Smooth muscle cell (in vitro differentiated cells): Measurements from ENCODE around the gene SSRP1. TPM values are rescaled to one million over a fixed set of nuclear protein-coding genes. Genes with fewer than 3 reads are reported as not detected.

Experiments used
- DNase-seq: peaks from one replicate; lab custom pipeline; 2025; ENCODE audit not compliant: unreplicated experiment; lab: John Stamatoyannopoulos, UW
- H2AFZ ChIP-seq: fragments of 200-600 bp; sonication (generic); 2 replicates; pipeline ENCODE4 v1.6.0; 2016; ENCODE audit warnings: antibody characterized with exemption, low read depth, mild to moderate bottlenecking
- H3F3A ChIP-seq: fragments of 200-600 bp; sonication (generic); 2 replicates; pipeline ENCODE4 v1.6.0; 2017; ENCODE audit warnings: antibody characterized with exemption, low read depth
- H3K27ac ChIP-seq: fragments of 200-600 bp; sonication (generic); 2 replicates; pipeline ENCODE4 v1.5.1; 2016; ENCODE audit warnings: low read depth, mild to moderate bottlenecking
- H3K27me3 ChIP-seq: fragments of 200-600 bp; sonication (generic); 2 replicates; pipeline ENCODE4 v1.6.1; 2016; ENCODE audit warnings: low read depth, mild to moderate bottlenecking
- H3K36me3 ChIP-seq: fragments of 200-600 bp; sonication (generic); 2 replicates; pipeline ENCODE4 v1.5.1; 2016; ENCODE audit warnings: low read depth
- H3K4me1 ChIP-seq: fragments of 200-600 bp; sonication (generic); 2 replicates; pipeline ENCODE4 v1.5.1; 2016; ENCODE audit warnings: low read depth
- H3K4me2 ChIP-seq: fragments of 200-600 bp; sonication (generic); 2 replicates; pipeline ENCODE4 v1.6.0; 2016; ENCODE audit warnings: mild to moderate bottlenecking
- H3K4me3 ChIP-seq: fragments of 200-600 bp; sonication (generic); 2 replicates; pipeline ENCODE4 v1.5.1; 2016; ENCODE audit warnings: mild to moderate bottlenecking
- H3K79me2 ChIP-seq: fragments of 200-600 bp; sonication (generic); 2 replicates; pipeline ENCODE4 v1.6.0; 2016; ENCODE audit warnings: low read depth, mild to moderate bottlenecking
- H3K9ac ChIP-seq: fragments of 200-600 bp; sonication (generic); 2 replicates; pipeline ENCODE4 v1.6.0; 2016; ENCODE audit warnings: low read depth
- H3K9me3 ChIP-seq: fragments of 200-600 bp; sonication (generic); replicated peaks from 2 replicates; pipeline ENCODE4 v1.5.1; 2016; ENCODE audit warnings: low read depth
- H4K20me1 ChIP-seq: fragments of 200-600 bp; sonication (generic); 2 replicates; pipeline ENCODE4 v1.6.0; 2016; ENCODE audit warnings: low read depth
- CTCF ChIP-seq: fragments of 200-600 bp; sonication (generic); IDR thresholded peaks from 2 replicates; pipeline ENCODE4 v1.5.1; 2017; ENCODE audit warnings: borderline replicate concordance, mild to moderate bottlenecking, antibody characterized with exemption; ENCODE audit not compliant: insufficient read depth, poor library complexity, severe bottlenecking
- WGBS: methylation state at CpG from one replicate; pipeline ENCODE4 v1.1.7; 2016; ENCODE audit warnings: low lambda C conversion rate; 5-methylcytosine and 5-hydroxymethylcytosine counted together
- polyA plus RNA-seq: library from polyadenylated mRNA; unstranded; fragments of >200 nt; fragmentation: Nextera tagmentation; extraction: Ambion mirVana; gene quantifications from 2 replicates; pipeline ENCODE4 v1.2.1, GENCODE V29; 2016
- total RNA-seq: library from RNA; depleted of rRNA; stranded (reverse); fragments of >200 nt; gene quantifications from 2 replicates; pipeline ENCODE4 v1.2.3, GENCODE V29; 2014

The SSRP1 gene
- total and polyA plus RNA-seq, 2 experiments from 2014 or later, result 46.0 to 57.6 TPM

- Histone ChIP-seq H3K4me3 (no peak overlapping the region), H4K20me1 (peaks cover 94% of the 10 kb centered on the region), H3K4me2 (no peak overlapping the region), H2AFZ (no peak overlapping the region), H3F3A (peaks cover 23% of the 10 kb centered on the region), H3K9me3 (no peaks in the 10 kb centered on the region), H3K79me2 (peaks cover 56% of the 10 kb centered on the region), H3K27ac (peak overlapping the region; percentile 5), H3K4me1 (peaks cover 8% of the 10 kb centered on the region), H3K27me3 (no peaks in the 10 kb centered on the region), H3K9ac (no peak overlapping the region), H3K36me3 (no peaks in the 10 kb centered on the region)
- WGBS, result 81% methylated on average over 3 of the region's 3 CpGs
- no peak for DNase-seq
- no peak for TF ChIP-seq CTCF
These were observed 19.7 kb downstream of the SSRP1 start for GRCh38 chr11:57316017-57316416.

GRCh38 chr11:57315491-57315890, 20.2 kb downstream of the SSRP1 start:
- H2AFZ ChIP-seq, result no peak overlapping the region
- no peaks in the 10 kb centered on the region for H3K36me3 ChIP-seq
- H4K20me1 ChIP-seq, result peaks cover 94% of the 10 kb centered on the region
- WGBS, result 68% methylated on average over 7 of the region's 8 CpGs
- H3K79me2 ChIP-seq, result peaks cover 55% of the 10 kb centered on the region
- H3K9me3 ChIP-seq, result no peaks in the 10 kb centered on the region
- H3K27ac ChIP-seq, result peak overlapping the region; percentile 5
- peaks cover 23% of the 10 kb centered on the region for H3F3A ChIP-seq
- no peak overlapping the region for H3K4me2 ChIP-seq
- no peak for DNase-seq
- H3K4me1 ChIP-seq, result peaks cover 12% of the 10 kb centered on the region
- no peak for TF ChIP-seq CTCF
- H3K4me3 ChIP-seq, result no peak overlapping the region
- H3K27me3 ChIP-seq, result no peaks in the 10 kb centered on the region
- H3K9ac ChIP-seq, result no peak overlapping the region

GRCh38 chr11:57314221-57314973, 21.3 kb downstream of the SSRP1 start:
- Histone ChIP-seq H3K79me2 (peaks cover 55% of the 10 kb centered on the region), H3K4me3 (no peak overlapping the region), H3K27me3 (no peaks in the 10 kb centered on the region), H2AFZ (no peak overlapping the region), H3F3A (peaks cover 23% of the 10 kb centered on the region), H3K9me3 (no peaks in the 10 kb centered on the region), H3K9ac (no peak overlapping the region), H4K20me1 (peaks cover 93% of the 10 kb centered on the region), H3K4me2 (no peak overlapping the region), H3K27ac (no peak overlapping the region), H3K36me3 (no peaks in the 10 kb centered on the region), H3K4me1 (peaks cover 13% of the 10 kb centered on the region)
- no peak for TF ChIP-seq CTCF
- DNase-seq, result no peak
- WGBS, result 96% methylated on average over 15 of the region's 15 CpGs

- H3K4me1 ChIP-seq, result peaks cover 13% of the 10 kb centered on the region
- peaks cover 23% of the 10 kb centered on the region for H3F3A ChIP-seq
- WGBS, result 88% methylated on average over 8 of the region's 8 CpGs
- H3K79me2 ChIP-seq, result peaks cover 56% of the 10 kb centered on the region
- no peaks in the 10 kb centered on the region for H3K36me3 ChIP-seq
- H3K9ac ChIP-seq, result no peak overlapping the region
- DNase-seq, result no peak
- TF ChIP-seq CTCF, result no peak
- no peaks in the 10 kb centered on the region for H3K9me3 ChIP-seq
- H3K4me2 ChIP-seq, result no peak overlapping the region
- H3K27me3 ChIP-seq, result no peaks in the 10 kb centered on the region
- peaks cover 93% of the 10 kb centered on the region for H4K20me1 ChIP-seq
- no peak overlapping the region for H3K27ac ChIP-seq
- no peak overlapping the region for H3K4me3 ChIP-seq
- H2AFZ ChIP-seq, result no peak overlapping the region
These were observed 21.9 kb downstream of the SSRP1 start for GRCh38 chr11:57313788-57314135.
